DMS153 (cell line): ENCODE measurements around the gene FMO4.
"Not testable (repeated sequence)": the region's sequence is repeated elsewhere in the genome, so short reads cannot be mapped to it uniquely, and the experiment has no call there.

Source experiments
- DNase-seq: peaks from one replicate; lab custom pipeline; 2025; lab: John Stamatoyannopoulos, UW

FMO4 gene, protein sequence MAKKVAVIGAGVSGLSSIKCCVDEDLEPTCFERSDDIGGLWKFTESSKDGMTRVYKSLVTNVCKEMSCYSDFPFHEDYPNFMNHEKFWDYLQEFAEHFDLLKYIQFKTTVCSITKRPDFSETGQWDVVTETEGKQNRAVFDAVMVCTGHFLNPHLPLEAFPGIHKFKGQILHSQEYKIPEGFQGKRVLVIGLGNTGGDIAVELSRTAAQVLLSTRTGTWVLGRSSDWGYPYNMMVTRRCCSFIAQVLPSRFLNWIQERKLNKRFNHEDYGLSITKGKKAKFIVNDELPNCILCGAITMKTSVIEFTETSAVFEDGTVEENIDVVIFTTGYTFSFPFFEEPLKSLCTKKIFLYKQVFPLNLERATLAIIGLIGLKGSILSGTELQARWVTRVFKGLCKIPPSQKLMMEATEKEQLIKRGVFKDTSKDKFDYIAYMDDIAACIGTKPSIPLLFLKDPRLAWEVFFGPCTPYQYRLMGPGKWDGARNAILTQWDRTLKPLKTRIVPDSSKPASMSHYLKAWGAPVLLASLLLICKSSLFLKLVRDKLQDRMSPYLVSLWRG

DNA sequence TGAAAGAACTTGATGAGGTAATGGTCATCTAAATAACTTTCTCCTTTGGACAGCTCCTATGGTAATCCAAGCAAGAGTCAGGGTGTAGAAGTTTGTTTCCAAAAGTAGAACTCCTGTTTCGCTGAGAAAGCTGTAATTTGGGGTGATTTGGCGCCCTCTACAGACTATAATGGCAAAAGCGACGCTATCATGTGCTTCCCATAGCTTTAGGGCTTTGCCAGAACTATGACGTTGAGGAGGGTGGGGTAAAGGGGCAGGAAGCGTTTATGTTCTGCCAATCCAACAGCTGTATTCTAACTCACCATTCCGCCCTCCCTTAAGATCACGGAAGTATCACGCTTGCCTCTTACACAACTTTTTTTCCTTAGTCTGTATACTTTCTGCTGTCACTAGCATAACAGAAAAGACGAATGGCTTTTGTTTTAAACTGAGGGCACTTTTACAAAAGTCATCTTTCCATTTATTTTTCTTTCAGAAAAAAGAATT, at the start of gene FMO4:
Gene FMO4, plus strand, starts transcription at position 349 of the 486 bp plus-strand sequence. CDS start 5,643 bp downstream, outside the sequence.
- DNase-seq, result peak; percentile 94

DNA sequence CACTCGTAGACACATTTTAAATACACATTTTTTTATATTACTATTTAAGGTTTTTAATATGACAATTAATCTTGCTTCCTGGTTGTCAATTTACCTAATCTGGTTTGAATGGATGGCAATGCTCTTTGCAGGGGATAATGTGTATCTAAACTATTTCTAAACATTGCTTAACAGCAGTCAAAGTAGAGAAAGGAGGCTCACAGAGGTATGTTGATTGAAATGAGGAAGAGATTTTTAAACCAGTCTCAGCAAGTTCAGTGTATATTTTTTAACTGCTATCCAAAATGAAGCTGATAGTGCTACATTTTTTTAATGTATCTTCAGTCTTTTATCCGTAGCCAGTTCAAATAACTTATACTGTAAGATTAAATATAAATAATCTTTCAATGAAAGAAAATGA, 48.3 kb upstream of the FMO4 start:
- DNase-seq, result no peak

DNA sequence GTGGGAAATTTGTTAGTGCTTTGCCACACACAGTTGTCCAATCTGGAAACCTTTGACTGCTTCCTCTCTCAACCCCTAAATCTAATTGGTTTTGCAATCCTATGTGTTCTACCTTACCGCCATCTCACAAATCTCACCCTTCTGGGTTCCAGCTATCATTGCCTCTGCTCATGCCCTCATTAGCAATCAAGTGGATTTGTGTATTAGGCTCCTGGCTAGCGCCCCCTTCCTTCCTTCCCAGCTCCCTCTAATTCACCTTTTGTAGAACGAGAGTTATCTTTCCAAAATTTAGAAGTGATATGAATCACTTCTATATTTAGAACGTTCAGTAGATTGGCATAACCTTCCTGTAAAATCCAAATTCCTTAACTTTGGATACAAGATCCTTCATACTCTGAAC, 47.1 kb upstream of the FMO4 start:
- no peak for DNase-seq

DNA sequence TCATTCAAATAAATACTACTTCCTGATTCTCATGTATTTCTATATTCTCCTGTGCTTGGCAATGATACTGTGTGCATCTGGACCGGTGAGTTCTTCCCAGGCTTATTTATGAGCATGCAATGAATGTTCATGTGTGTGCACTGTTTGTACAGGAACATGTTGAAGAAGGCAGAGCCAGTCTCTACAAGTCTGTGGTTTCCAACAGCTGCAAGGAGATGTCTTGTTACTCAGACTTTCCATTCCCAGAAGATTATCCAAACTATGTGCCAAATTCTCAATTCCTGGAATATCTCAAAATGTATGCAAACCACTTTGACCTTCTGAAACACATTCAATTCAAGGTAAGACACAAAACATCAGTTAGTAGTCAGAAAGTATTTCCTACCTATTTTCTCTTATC, 46.6 kb upstream of the FMO4 start:
- DNase-seq, result no peak

DNA sequence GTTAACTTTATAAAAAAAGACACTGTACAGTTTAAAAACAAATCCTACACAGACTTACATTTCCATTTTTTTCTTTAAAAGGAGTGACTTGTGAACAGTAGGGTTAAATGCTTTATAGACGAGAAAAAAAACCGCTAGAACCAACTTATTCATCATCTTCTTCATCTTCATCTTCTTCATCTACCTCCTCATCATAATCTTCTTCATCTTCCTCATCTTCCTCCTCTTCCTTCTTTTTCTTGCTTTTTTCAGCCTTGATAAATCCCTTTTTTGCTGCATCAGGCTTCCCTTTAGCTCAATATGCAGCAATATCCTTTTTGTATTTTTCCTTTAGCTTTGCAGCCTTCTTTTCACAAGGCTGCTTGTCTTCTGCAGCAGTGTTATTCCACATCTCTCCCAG, 43.2 kb upstream of the FMO4 start:
- DNase-seq, result no peak

DNA sequence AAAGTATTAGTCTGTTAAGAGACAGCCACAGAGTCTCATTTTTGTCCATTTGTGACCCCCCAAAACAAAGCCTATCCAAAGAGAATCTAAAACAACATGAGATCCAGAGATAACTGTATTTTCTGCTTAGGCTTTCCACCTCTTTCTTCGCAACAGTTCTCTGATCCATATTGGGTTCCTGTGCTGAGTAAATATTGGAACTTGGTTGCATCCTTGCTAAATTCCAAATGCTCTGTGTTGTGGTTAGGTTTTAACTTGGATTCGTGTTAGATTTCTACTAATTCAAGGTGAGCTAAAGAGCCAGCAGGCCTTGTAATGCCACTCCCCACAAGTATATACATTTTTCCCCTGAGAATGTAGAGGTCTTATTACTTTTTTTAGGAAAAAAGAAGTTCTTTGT, 36.4 kb upstream of the FMO4 start:
- DNase-seq, result no peak

DNA sequence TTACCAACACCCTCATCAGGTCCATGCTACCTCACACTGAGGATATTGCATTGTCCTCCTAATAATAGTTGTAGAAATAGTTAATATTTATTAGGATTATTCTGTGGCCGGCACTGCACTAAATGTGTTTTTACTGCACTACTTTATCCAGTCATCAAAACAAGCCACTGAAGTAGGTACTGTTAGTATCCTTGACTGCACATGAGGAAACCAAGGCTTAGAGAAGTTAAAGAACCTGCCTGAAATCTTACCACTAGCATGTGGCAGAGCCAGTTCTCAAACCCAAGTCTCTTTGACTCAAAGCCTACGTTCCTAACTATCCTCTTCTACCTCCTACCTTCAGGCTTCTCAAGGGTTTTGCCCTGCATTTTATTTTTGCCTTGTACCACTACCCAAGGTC, 34.7 kb upstream of the FMO4 start:
- no peak for DNase-seq

DNA sequence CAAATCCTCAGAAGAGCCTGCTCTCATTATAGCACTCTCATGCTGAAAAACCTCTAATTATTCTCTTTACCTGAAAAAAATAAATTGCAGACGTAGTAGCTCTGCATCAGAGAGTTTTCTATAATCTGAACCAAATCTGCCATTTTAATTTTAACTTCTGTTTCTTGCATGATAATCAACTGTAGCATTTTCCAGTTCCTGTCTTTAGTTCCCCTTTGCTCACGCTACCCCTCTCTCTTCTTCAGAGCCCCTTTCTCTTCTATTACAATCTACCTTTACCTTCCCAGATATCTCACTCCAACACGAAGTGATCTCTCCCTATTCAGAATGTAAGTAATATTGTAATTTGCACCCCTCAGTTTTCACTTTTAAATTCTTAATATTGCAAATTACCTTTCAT, 34.3 kb upstream of the FMO4 start:
- no peak for DNase-seq

DNA sequence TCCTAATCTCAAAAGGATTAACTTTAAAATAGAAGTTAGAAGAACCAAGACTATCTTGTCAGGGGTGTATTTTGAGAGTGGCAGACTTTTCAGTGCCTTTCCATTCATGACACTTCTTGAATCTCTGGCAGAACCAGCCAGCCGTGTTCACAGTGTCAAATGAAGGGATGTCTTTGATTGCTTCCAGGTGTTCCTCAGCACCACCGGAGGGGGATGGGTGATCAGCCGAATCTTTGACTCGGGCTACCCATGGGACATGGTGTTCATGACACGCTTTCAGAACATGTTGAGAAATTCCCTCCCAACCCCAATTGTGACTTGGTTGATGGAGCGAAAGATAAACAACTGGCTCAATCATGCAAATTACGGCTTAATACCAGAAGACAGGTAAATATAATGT, 33.4 kb upstream of the FMO4 start:
- no peak for DNase-seq

DNA sequence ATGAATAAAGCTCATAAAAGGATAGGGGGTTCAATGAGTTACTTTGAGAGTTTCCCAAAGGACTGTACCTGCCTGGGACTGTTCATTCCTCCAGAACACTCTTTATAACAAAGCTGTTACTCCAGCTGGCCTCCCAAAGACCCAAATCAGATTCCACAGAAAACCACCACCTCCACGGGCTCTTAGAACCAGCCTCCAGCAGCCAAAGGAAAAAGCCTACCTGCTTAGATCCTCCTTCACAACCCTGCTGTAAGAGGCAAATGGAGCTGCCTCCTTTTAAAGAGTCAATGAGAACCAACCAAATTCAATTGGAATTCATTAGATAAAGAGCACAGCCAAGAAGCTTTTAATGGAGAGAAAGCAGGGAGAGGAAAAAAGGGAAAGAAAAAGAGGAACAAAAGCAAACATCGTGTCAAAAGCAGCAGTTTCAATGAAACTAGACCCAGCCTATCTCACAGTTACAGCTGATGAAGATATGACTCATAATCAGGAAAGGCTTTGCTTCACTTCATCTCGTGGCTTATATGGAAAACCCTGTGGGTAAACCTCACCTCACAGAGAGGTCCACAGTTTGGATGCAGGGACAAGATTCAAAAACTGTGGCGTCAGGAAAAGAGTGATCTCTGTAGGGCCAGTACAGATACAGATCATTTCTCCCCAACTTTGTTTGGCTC, 27.8 kb upstream of the FMO4 start:
- no peak for DNase-seq

DNA sequence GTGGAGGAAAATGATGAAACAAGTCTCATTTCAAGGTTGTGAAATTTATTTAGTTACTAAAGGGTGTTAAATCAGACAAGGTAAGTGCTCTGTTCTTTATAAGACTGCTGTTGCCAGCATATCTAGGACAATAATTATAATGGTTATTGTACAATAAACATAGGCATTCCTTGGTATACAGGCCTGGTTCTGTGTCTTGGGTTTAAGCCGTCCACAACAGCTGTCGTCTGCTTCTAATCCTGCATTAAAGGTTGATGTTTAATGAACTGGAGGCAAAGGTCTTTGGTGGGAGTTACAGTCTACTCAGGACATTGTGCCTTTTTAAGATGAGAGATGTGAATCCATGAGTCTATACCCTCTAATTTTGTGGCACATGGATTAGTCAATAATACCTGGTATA, 23.4 kb upstream of the FMO4 start:
- no peak for DNase-seq

DNA sequence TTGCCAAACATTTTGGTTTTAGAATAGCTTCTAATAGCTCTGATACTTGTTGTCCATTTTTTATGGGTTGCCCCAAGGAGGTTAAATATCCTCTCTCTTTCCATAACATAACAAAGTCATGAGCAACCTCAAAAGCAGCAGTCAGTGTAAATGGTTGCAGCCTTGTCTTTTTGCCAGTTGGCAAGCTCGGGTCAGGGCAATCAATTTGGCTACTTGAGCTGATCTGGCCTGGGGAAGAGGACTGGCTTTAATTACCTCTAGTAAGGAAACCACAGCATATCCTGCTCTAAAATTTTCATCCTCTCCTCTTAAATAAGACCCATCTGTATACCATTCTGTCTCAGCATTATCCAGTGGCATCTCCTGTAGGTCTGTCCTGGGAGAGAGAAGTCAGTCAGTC, 21.2 kb upstream of the FMO4 start:
- DNase-seq, result no peak

DNA sequence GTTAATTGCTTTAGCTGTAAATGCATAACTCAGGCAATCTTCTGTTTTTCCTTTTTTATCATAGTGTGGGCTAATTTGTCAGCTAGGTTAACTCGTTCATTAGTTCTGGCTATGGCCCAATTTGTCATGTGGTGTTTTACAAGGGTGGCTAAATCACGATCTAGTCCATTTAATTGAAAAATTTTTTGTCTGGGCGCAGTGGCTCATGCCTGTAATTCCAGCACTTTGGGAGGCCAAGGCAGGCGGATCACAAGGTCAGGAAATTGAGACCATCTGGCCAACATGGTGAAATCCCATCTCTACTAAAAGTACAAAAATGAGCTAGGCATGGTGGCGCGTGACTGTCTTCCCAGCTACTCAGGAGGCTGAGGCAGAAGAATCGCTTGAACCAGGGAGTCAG, 18.6 kb upstream of the FMO4 start:
- DNase-seq, result not testable (repeated sequence)

DNA sequence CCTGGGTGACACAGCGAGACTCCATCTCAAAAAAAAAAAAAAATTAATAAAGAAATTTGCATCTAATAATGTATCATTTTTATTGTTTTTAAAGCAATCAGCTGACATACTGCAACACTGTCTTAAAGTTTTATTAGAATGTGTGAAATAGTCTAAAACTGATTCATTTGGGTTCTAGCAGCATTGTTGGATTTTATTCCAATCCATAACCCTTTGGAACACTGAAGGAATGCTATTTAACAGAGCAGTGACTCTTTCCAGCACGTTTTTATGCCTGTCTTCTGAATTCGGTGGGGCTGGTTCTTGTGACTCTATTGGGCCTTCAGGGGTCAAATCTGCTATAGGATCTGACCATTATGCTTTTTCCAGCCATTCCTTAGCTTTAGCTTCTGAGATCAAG, 18.2 kb upstream of the FMO4 start:
- no peak for DNase-seq

DNA sequence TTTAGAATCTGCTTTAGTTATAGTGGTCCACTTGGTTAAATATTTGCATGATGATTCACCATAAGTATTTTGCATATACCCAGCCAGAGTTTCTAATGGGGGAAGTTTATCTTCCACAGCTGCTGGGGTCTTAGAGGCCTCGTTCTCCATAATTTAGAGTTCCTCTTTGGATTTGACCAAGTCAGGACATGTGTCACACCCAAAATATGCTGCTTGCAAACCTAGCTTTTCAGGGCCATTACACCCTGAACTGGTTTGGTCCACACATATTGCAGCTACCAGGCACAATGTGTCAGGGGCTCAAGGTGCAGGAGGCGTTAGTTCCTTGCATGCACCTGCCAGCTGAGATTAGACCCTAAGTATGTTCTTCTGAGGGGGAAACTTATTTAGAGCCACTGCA, 17.1 kb upstream of the FMO4 start:
- no peak for DNase-seq

DNA sequence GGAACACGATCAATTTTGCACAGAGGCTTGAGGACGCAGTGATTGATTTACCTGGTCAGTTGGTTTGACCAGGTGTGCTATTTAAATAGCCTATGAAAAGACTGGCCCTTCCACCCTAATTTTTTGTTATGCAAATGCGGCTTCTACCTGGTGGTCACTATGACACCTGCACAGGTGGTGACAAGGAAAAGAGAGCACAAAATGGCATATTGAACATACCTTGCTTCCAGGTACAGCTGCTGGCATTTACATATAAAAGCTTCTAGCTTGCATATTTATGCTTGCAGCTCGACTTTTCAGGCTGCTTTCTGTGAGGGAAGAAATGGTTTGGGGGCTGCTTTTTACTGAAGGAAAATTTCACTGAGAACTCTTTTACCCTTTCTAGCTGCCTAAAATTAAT, 15.3 kb upstream of the FMO4 start:
- no peak for DNase-seq

DNA sequence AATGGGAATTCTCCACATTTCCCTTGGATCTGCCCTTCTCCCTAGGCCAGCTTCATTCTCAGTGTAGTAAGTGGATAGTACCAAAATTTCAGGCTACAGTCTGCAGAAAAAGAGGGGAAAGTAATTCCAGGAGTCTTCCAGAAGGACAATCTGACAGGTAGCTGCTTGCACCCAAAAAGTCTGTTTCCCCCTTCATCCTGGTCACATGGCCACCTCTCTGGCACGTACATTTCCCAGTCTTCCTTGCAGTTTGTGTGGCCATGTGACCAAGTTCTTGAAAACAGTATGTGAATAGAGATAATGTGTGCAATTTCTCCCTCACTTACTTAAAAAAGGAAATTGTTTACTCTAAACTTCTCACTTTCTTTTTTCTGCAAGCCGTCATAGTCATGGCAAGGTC, 14.6 kb upstream of the FMO4 start:
- DNase-seq, result no peak

DNA sequence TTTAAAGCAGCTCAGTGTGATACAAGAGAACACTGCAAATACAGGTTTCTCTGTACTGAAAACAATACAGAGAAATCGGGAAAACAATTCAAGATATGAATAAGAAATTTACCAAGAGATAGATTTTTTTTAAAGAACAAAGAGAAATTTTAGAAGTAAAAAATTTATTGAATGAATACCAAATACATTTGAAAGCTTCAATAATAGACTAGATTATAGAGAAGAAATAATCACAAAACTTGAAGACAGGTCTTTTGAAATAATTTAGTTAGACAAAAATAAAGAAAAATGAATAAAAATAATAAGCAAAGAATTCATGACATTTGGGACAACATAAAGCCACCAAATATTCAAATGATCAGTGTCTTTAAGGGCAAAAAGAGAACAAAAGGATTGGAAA, 13.6 kb upstream of the FMO4 start:
- DNase-seq, result no peak

DNA sequence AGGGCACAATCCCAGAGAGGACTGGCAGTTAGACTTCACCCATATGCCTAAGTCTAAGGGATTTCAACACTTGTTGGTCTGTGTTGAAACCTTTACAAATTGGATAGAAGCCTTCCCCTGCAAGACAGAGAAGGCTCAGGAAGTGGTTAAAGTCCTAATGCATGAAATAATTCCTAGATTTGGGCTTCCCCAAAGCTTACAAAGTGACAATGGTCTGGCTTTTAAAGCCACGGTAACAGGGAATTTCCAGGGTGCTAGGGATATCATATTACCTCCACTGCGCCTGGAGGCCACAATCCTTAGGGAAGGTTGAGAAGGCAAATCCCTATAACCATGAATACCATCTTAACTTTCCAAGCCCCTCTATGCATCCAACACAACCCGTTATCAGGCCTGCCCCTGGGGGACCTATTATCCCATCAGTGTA, 3.3 kb upstream of the FMO4 start:
- no peak for DNase-seq

DNA sequence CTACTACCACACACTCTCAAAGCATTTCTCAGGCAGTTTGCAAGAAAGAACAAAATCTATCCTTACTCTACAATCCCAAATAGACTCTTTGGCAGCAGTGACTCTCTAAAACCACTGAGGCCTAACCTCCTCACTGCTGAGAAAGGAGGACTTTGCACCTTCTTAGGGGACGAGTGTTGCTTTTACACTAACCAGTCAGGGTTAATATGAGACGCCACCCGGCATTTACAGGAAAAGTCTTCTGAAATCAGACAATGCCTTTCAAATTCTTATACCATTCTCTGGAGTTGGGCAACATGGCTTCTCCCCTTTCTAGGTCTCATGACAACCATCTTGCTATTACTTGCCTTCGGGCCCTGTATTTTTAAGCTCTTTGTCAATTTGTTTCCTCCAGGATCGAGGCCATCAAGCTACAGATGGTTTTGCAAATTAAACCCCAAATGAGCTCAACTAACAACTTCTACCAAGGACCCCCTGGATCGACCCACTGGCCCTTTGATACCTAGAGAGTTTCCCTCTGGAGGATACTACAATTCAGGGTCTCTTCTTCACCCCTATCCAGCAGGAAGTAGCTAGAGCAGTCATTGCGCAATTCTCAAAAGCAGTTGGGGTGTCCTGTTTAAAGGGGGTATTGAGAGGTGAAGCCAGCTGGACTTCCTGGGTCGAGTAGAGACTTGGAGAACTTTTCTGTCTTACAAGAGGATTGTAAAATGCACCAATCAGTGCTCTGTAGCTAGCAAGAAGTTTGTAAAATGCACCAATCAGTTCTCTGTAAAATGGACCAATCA, 2.0 kb upstream of the FMO4 start:
- no peak for DNase-seq

DNA sequence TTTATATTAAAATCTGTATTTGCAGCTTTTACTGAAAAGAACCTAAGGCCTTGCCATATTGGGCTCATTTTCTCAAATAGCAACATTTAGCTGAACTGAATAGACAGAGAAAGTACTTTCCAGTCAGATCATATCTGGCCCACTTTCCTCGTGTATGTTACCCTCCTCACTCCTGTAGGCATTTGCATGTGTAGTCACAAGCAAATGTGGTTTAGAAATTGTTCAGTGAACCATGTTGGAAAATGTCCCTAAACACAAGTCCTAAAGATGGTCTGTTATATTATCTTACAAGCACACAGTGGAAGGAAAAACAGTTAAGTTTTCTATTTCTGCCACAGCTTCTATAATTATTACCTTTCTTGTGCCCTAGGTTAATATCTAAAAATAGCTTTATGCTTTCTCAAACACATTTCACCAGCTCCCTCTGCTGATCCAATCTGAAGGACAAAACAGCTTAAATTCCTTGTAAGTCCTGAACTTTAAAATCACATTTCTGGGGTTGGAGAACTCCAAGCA, 606 bp upstream of the FMO4 start:
- DNase-seq, result no peak

DNA sequence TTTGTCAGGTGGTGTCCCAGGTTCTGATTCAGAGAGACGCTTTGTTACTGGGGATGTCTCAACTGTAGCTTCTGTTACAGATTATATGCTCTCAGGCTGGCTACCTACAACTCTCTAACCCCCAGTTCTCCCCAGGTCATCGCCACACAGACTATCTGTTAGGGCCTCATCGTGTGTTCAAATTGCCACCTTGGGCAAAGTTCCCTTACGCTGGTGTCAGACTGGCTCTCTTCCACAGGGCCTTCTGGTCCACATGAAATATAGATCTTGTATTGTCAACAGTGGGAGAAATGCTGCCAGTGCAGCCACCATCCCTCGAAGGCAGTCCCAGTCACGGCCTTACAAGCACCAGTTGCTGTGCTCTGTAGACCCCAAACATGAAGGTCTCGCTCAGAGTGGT, 15.3 kb downstream of the FMO4 start:
- DNase-seq, result no peak
